Activated T-cell treated with anti-CD3 and anti-CD28 coated beads, Interleukin-2, amount 50 U/mL, for 4 hours (primary cell): ENCODE data around the gene COQ10B. TPM values are rescaled to one million over a fixed set of nuclear protein-coding genes. Genes with fewer than 3 reads are reported as not detected.

ENCODE experiments used
- total RNA-seq, 3 donors: library from RNA; stranded (reverse); gene quantifications; one replicate each; pipeline ENCODE4 v1.2.1, GENCODE V29; 2021

The COQ10B gene
- total RNA-seq, 3 donors from 2014 or later, result 32.3 to 34.6 (median 32.7) TPM

Other genes starting within 250 kb of the COQ10B start
- gene ANKRD44, start 142.8 kb upstream of the COQ10B start, total RNA-seq, result 10 to 100 TPM; 75.0 to 91.5 (median 78.3) TPM
- 100 to 1,000 TPM; 242 to 249 (median 243) TPM for gene SF3B1, start 18.5 kb upstream of the COQ10B start, total RNA-seq
- 1,000 to 10,000 TPM; 1,165 to 1,393 (median 1,366) TPM for gene HSPD1, start 46.3 kb downstream of the COQ10B start, total RNA-seq
- 100 to 1,000 TPM; 452 to 521 (median 492) TPM for gene HSPE1, start 46.8 kb downstream of the COQ10B start, total RNA-seq
- 10 to 100 TPM; 23.5 to 28.1 (median 23.8) TPM for gene MOB4, start 62.5 kb downstream of the COQ10B start, total RNA-seq
- gene RFTN2, start 222.0 kb downstream of the COQ10B start, total RNA-seq, result not detected